PC-3 (cell line): ENCODE measurements around the gene CAST. TPM values are rescaled to one million over a fixed set of nuclear protein-coding genes. Genes with fewer than 3 reads are reported as not detected.
A peak's percentile ranks its signal among the peaks of the same experiment; 100 is the strongest.

ENCODE experiments used
- ATAC-seq: fragments of 200-7000 bp; cut with Tn5 transposase; 2 replicates; pipeline ENCODE4 v1.9.1; 2020; ENCODE audit warnings: mild to moderate bottlenecking, moderate library complexity
- BruUV-seq: library from RNA; stranded (reverse); fragments of 400-500 nt; replicated peaks from 2 replicates; lab custom pipeline; 2021; lab: Mats Ljungman, UMichigan
- CTCF ChIA-PET: fragments of 300-600 bp; sonication (Branson Sonifier 250); formaldehyde crosslinking; loops from one replicate; lab custom pipeline; 2022; ENCODE audit warnings: antibody characterized with exemption; lab: Charles Lee
- POLR2A ChIA-PET: fragments of 300-600 bp; sonication (Branson Sonifier 250); formaldehyde crosslinking; loops from one replicate; lab custom pipeline; 2022; ENCODE audit warnings: antibody characterized with exemption; ENCODE audit not compliant: unreplicated experiment; lab: Charles Lee
- DNase-seq: peaks from one replicate; pipeline ENCODE4 v3.0.0-alpha.2; 2015
- H2AFZ ChIP-seq: fragments of 300-600 bp; sonication (generic); 2 replicates; pipeline ENCODE4 v1.6.0; 2016; ENCODE audit warnings: antibody characterized with exemption, low read length
- H3F3A ChIP-seq: fragments of 300-600 bp; sonication (generic); one replicate; pipeline ENCODE4 v1.6.0; 2017; ENCODE audit warnings: antibody characterized with exemption, low read length, control low read depth, mild to moderate bottlenecking; ENCODE audit not compliant: unreplicated experiment
- H3K27ac ChIP-seq: fragments of 300-600 bp; sonication (generic); 2 replicates; pipeline ENCODE4 v1.5.1; 2016; ENCODE audit warnings: mild to moderate bottlenecking, low read length
- H3K27me3 ChIP-seq: fragments of 300-600 bp; sonication (generic); 2 replicates; pipeline ENCODE4 v1.6.1; 2016; ENCODE audit warnings: low read length, mixed read lengths
- H3K36me3 ChIP-seq: fragments of 300-600 bp; sonication (generic); 2 replicates; pipeline ENCODE4 v1.6.1; 2016; ENCODE audit warnings: low read depth, mixed run types, low read length, mixed read lengths
- H3K4me1 ChIP-seq: fragments of 300-600 bp; sonication (generic); 2 replicates; pipeline ENCODE4 v1.5.1; 2016; ENCODE audit warnings: low read length; ENCODE audit not compliant: insufficient read depth
- H3K4me2 ChIP-seq: fragments of 300-600 bp; sonication (generic); 2 replicates; pipeline ENCODE4 v1.6.0; 2016; ENCODE audit warnings: low read length
- H3K4me3 ChIP-seq: fragments of 300-600 bp; sonication (generic); 2 replicates; pipeline ENCODE4 v1.5.1; 2016; ENCODE audit warnings: mild to moderate bottlenecking, low read length, mixed read lengths
- H3K79me2 ChIP-seq: fragments of 300-600 bp; sonication (generic); 2 replicates; pipeline ENCODE4 v1.6.1; 2017; ENCODE audit warnings: low read length, mixed read lengths
- H3K9ac ChIP-seq: fragments of 300-600 bp; sonication (generic); 2 replicates; pipeline ENCODE4 v1.6.0; 2016; ENCODE audit warnings: mild to moderate bottlenecking, low read length
- H3K9me2 ChIP-seq: fragments of 300-600 bp; sonication (generic); replicated peaks from 2 replicates; pipeline ENCODE4 v1.6.1; 2016; ENCODE audit warnings: mixed run types, low read length, mixed read lengths
- H3K9me3 ChIP-seq: fragments of 300-600 bp; sonication (generic); 2 replicates; pipeline ENCODE4 v1.6.1; 2016; ENCODE audit warnings: low read length, mixed read lengths
- H4K20me1 ChIP-seq: fragments of 300-600 bp; sonication (generic); 2 replicates; pipeline ENCODE4 v1.6.1; 2016; ENCODE audit warnings: low read length, mixed read lengths
- EZH2 ChIP-seq: fragments of 300-600 bp; sonication (generic); IDR thresholded peaks from one replicate; pipeline ENCODE4 v1.6.1; 2017; ENCODE audit warnings: antibody characterized with exemption, mild to moderate bottlenecking, low read length; ENCODE audit not compliant: unreplicated experiment
- EZH2phosphoT487 ChIP-seq: fragments of 300-600 bp; sonication (generic); IDR thresholded peaks from 2 replicates; pipeline ENCODE4 v1.6.1; 2018; ENCODE audit warnings: mild to moderate bottlenecking, antibody characterized with exemption, low read length, borderline replicate concordance
- intact Hi-C: fragments of 100-400 bp; cut with micrococcal nuclease; formaldehyde crosslinking; loops from 2 replicates; pipeline ENCODE4 v1.9.0; 2023
- total RNA-seq: library from RNA; depleted of rRNA; stranded (reverse); fragments of >200 nt; gene quantifications from 2 replicates; pipeline ENCODE4 v1.2.3, GENCODE V29; 2014
- TF ChIP-seq, protein P1 (sequence below): fragments of 300-600 bp; sonication (generic); conservative IDR thresholded peaks from 2 replicates; pipeline ENCODE4 v1.5.1; 2017; ENCODE audit warnings: antibody characterized with exemption, low read depth, mild to moderate bottlenecking, low read length

The CAST gene
- total RNA-seq, 1 experiment from 2014 or later: 73.2 TPM

DNA sequence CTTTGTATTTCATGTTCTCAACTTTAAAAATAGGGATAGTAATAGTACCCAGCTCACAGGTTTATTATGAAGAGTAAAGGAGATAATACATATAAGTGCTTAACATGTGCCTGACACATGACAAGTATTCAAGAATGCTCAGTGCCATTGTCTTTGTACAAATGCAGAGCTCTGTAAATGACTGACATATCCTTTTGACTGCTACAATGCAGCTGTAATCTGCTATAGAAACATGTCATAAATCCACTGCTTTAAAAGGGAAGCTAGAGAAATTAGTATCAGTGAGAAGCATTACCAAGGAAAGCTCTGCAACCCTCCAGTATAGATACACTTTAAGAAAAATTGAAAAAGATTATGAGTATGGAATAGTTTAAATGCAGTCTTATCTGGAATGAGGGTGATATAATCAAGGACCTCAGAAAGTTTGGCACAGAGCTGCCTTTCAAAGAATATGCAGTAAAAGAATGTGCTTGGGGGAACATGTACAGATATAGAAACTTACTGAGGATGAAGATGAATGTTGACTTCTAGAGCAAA, 127.7 kb downstream of the CAST start:
- no peaks in the 10 kb centered on the region for H3K36me3 ChIP-seq
- intact Hi-C loops: no loop called here
- H3K4me2 ChIP-seq: no peak overlapping the region
- ATAC-seq: no peak
- DNase-seq: no peak
- H2AFZ ChIP-seq: no peak overlapping the region
- POLR2A ChIA-PET: no interaction called here
- H3K9ac ChIP-seq: no peak overlapping the region
- H3K27me3 ChIP-seq: no peaks in the 10 kb centered on the region
- no peaks in the 10 kb centered on the region for H3K79me2 ChIP-seq
- CTCF ChIA-PET: interaction anchor here (0.8 kb wide), 1 partner anchor 17 kb away, joined by 3 read pairs; no protein-coding TSS in a partner anchor
- TF ChIP-seq, protein P1, sequence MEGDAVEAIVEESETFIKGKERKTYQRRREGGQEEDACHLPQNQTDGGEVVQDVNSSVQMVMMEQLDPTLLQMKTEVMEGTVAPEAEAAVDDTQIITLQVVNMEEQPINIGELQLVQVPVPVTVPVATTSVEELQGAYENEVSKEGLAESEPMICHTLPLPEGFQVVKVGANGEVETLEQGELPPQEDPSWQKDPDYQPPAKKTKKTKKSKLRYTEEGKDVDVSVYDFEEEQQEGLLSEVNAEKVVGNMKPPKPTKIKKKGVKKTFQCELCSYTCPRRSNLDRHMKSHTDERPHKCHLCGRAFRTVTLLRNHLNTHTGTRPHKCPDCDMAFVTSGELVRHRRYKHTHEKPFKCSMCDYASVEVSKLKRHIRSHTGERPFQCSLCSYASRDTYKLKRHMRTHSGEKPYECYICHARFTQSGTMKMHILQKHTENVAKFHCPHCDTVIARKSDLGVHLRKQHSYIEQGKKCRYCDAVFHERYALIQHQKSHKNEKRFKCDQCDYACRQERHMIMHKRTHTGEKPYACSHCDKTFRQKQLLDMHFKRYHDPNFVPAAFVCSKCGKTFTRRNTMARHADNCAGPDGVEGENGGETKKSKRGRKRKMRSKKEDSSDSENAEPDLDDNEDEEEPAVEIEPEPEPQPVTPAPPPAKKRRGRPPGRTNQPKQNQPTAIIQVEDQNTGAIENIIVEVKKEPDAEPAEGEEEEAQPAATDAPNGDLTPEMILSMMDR: no peak
- TF ChIP-seq EZH2: no peak
- TF ChIP-seq EZH2phosphoT487: no peak
- no peak overlapping the region for H3K4me3 ChIP-seq
- H3K4me1 ChIP-seq: peaks cover 16% of the 10 kb centered on the region
- H3K27ac ChIP-seq: no peak overlapping the region
- BruUV-seq: no TSS peak
- no peaks in the 10 kb centered on the region for H3K9me3 ChIP-seq
- no peaks in the 10 kb centered on the region for H4K20me1 ChIP-seq
- H3K9me2 ChIP-seq: no peaks in the 10 kb centered on the region
- H3F3A ChIP-seq: no peaks in the 10 kb centered on the region

DNA sequence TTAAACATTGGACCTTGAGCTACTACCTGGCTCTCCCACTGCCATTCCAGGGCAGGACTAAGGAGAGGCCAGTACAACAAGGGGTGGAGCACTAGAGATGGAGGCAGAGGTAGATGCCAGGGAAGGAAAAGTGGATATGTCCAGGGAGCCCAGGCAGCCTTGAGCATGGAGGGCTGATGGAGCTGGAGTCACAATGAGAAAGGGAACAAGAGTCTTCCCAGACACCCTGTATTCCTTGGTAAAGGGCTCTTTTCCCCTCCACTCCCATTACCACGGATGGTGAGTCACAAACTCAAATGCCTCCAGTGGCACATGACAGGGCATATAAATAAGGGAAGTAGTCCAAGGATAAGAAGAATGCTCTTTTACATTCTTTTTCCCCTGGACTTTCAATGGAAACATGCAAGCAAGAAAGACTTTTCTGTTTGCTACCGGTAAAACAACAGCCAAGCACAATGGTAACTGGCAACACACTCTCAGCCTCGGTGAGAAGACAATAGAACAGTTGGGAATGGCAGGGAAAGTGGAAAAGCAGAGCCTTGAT, 128.9 kb downstream of the CAST start:
- Histone ChIP-seq H2AFZ (no peak overlapping the region), H3K9ac (no peak overlapping the region), H3K4me1 (peaks cover 16% of the 10 kb centered on the region), H3K27me3 (no peaks in the 10 kb centered on the region), H3K36me3 (peaks cover 5% of the 10 kb centered on the region), H3K4me2 (0 out of 2 replicates have a peak overlapping the region, but pooled peaks have one; percentile 4), H3K9me3 (no peaks in the 10 kb centered on the region), H3F3A (no peaks in the 10 kb centered on the region), H3K9me2 (no peaks in the 10 kb centered on the region), H3K79me2 (no peaks in the 10 kb centered on the region), H3K4me3 (no peak overlapping the region), H3K27ac (no peak overlapping the region), H4K20me1 (no peaks in the 10 kb centered on the region)
- DNase-seq (peak; percentile 60), ATAC-seq (peak; percentile 71)
- intact Hi-C loops: no loop called here
- no TSS peak for BruUV-seq
- POLR2A ChIA-PET: interaction anchor here (0.5 kb wide), 1 partner anchor 133 kb away, joined by 12 read pairs; no protein-coding TSS in a partner anchor
- TF ChIP-seq, protein P1: no peak
- TF ChIP-seq EZH2phosphoT487 (no peak), EZH2 (no peak)
- CTCF ChIA-PET: interaction anchor here (0.6 kb wide), 1 partner anchor 188 kb away, joined by 4 read pairs; no protein-coding TSS in a partner anchor

DNA sequence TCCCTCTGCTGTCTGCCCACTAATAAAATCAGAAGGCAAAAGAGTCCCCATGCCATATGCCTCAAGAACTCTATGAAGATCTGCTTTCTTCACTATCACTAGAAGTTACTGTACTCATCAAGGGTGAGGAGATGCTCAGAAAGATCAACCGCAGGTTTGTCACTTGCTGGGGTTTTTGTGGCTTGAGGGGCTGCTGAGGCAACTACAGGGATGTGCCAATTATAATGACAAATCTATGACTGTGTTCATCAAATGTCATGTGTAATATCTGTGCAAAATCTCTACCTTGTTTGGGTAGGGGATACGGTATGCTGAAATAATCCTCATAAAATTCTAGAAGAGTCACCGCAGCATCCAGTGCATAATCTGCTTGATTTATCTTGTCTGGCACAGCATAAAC, 132.6 kb downstream of the CAST start:
- H3K36me3 ChIP-seq: peaks cover 16% of the 10 kb centered on the region

More for the DNA sequence above, 132.6 kb downstream of the CAST start:
- ATAC-seq (peak; percentile 40), DNase-seq (peak; percentile 71)
- Histone ChIP-seq H3K9me2 (no peaks in the 10 kb centered on the region), H3K4me2 (no peak overlapping the region), H3K9ac (no peak overlapping the region), H3K9me3 (no peaks in the 10 kb centered on the region), H2AFZ (no peak overlapping the region), H3F3A (no peaks in the 10 kb centered on the region), H3K4me1 (peaks cover 16% of the 10 kb centered on the region), H3K4me3 (no peak overlapping the region), H3K27me3 (no peaks in the 10 kb centered on the region), H3K79me2 (no peaks in the 10 kb centered on the region), H3K27ac (no peak overlapping the region), H4K20me1 (no peaks in the 10 kb centered on the region)
- POLR2A ChIA-PET: no interaction called here
- TF ChIP-seq EZH2: no peak
- TF ChIP-seq, protein P1: no peak
- no peak for TF ChIP-seq EZH2phosphoT487
- no TSS peak for BruUV-seq
- CTCF ChIA-PET: no interaction called here
- intact Hi-C loops: no loop called here
